Measurements from ENCODE around the gene SLC25A18.

The SLC25A18 gene

DNA sequence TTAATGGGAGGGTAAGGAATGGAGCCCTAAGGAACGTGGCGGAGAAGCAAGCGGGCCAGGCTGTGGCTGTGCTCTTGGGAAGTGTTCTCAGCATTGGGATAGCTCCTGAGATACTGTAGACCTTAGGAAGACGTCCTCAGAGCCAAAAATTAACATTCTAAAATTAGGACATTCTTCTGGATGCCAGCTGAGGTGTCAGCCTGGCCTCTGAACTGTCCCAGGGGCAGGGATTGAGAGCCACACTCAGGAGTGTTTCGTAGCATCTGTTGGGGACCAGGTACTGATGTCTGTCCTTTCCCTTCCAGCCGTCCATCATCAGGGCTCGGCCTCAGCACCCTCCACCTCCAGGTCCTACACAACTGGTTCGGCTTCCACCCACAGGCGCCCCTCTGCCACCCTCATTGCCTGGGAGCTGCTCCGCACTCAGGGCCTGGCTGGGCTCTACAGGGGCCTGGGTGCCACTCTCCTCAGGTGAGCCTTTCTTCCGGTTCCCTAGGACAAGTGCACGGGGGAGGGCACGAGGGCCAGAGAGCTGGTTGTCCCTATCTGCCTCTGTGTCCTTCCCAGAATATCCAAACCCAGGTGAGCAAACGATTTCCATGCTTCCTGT, 23.6 kb downstream of the SLC25A18 start:
- Histone ChIP-seq H3K9me3 (ENCODE audit: control insufficient read depth, insufficient read depth, low read length) (no peaks in the 10 kb centered on the region), H3K27me3 (ENCODE audit: control insufficient read depth, insufficient read depth, low read length) (no peaks in the 10 kb centered on the region), H3K4me1 (ENCODE audit: control insufficient read depth, insufficient read depth, low read length) (no peaks in the 10 kb centered on the region), H3K36me3 (ENCODE audit: control insufficient read depth, insufficient read depth, low read length) (peaks cover 19% of the 10 kb centered on the region), H3K4me3 (ENCODE audit: low read depth, low read length) (no peak overlapping the region), H3K9ac (ENCODE audit: low read depth, low read length) (no peak overlapping the region), H3K27ac (ENCODE audit: low read depth, low read length) (no peak overlapping the region)

DNA sequence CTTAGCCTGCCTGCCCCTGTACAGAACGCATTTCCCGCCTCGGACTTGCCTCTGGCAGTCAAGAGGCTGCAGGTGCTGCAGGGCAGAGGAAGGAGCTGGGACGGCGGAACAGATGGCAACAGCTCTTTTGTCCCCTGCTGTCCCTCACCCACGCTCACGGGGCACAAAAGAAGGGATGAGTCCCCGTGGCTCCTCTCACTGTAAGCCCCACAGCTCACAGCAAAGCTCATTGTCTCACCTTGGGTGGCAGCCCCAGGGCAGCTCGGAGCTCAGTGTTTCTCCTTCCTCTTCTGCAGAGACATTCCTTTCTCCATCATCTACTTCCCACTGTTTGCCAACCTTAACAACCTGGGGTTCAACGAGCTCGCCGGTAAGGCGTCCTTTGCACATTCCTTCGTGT, 24.3 kb downstream of the SLC25A18 start:
- no peak overlapping the region for H3K4me3 ChIP-seq (ENCODE audit: low read depth, low read length)
- H3K4me1 ChIP-seq (ENCODE audit: control insufficient read depth, insufficient read depth, low read length): no peaks in the 10 kb centered on the region
- no peak overlapping the region for H3K9ac ChIP-seq (ENCODE audit: low read depth, low read length)
- H3K27ac ChIP-seq (ENCODE audit: low read depth, low read length): no peak overlapping the region
- H3K36me3 ChIP-seq (ENCODE audit: control insufficient read depth, insufficient read depth, low read length): peaks cover 26% of the 10 kb centered on the region
- no peaks in the 10 kb centered on the region for H3K9me3 ChIP-seq (ENCODE audit: control insufficient read depth, insufficient read depth, low read length)
- H3K27me3 ChIP-seq (ENCODE audit: control insufficient read depth, insufficient read depth, low read length): no peaks in the 10 kb centered on the region

DNA sequence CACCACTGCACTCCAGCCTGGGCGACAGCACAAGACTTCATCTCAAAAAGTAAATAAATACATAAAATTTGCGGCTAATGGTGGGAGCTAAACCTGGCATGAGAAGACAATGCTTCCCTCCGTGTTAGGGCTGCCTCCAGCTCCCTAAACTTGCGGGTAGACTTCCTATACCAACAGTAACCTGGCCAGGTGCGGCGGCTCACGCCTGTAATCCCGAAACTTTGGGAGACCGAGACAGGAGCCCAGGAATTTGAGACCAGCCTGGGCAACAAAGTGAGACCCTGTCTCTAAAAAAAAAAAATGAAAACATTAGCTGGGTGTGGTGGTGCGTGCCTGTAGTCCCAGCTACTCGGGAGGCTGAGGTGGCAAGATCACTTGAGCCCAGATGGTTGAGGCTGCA, 25.3 kb downstream of the SLC25A18 start:
- no peak overlapping the region for H3K4me3 ChIP-seq (ENCODE audit: low read depth, low read length)
- no peaks in the 10 kb centered on the region for H3K27me3 ChIP-seq (ENCODE audit: control insufficient read depth, insufficient read depth, low read length)
- no peak overlapping the region for H3K9ac ChIP-seq (ENCODE audit: low read depth, low read length)
- H3K4me1 ChIP-seq (ENCODE audit: control insufficient read depth, insufficient read depth, low read length): no peaks in the 10 kb centered on the region
- no peaks in the 10 kb centered on the region for H3K9me3 ChIP-seq (ENCODE audit: control insufficient read depth, insufficient read depth, low read length)
- H3K36me3 ChIP-seq (ENCODE audit: control insufficient read depth, insufficient read depth, low read length): peaks cover 34% of the 10 kb centered on the region
- H3K27ac ChIP-seq (ENCODE audit: low read depth, low read length): no peak overlapping the region

DNA sequence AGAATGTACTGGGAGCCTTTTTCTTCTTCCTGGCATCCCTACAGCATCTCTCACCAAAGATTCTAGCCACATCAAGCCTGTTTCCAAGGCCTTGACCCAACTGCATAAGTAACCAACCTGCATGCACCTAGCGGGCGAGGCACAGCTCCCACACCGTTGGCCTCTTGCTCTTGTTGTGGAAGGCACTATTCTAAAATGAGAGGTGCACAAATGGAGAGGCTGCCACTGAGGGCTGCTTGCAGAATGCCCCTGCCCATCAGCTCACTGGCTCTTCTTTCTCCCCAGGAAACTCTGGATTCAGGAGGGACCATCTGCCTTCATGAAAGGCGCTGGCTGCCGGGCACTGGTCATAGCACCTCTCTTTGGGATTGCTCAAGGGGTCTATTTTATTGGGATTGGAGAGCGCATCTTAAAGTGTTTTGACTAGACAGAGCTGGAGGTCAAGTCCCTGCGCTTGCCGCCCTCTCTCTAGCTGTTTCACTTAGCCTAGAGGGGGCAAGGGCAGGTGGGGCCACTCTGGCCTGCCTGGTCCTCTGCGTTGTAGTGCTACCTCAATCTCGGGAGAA, 26.6 kb downstream of the SLC25A18 start:
- Histone ChIP-seq H3K9me3 (ENCODE audit: control insufficient read depth, insufficient read depth, low read length) (no peaks in the 10 kb centered on the region), H3K36me3 (ENCODE audit: control insufficient read depth, insufficient read depth, low read length) (peaks cover 46% of the 10 kb centered on the region), H3K4me1 (ENCODE audit: control insufficient read depth, insufficient read depth, low read length) (no peaks in the 10 kb centered on the region), H3K4me3 (ENCODE audit: low read depth, low read length) (no peak overlapping the region), H3K27ac (ENCODE audit: low read depth, low read length) (no peak overlapping the region), H3K27me3 (ENCODE audit: control insufficient read depth, insufficient read depth, low read length) (no peaks in the 10 kb centered on the region), H3K9ac (ENCODE audit: low read depth, low read length) (no peak overlapping the region)

DNA sequence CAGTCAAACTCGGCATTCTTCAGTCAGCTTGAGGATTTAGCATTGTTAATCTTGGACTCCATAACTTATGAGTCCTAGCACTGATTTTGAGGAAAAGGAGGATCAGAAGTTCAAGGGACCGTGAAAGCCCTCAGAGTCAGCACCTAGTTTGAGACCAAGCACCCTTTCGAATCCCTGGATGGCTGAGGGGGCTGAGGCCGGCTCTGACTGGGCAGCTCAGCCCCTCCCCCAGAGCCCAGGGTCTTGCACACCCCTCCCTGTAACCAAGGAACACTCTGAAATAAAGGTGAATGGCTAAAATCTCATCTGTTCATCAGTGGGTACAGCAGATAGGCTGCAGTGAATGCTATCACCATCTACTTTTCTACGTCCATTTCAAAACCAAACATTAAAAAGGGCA, 27.3 kb downstream of the SLC25A18 start:
- Histone ChIP-seq H3K36me3 (ENCODE audit: control insufficient read depth, insufficient read depth, low read length) (peaks cover 52% of the 10 kb centered on the region), H3K4me1 (ENCODE audit: control insufficient read depth, insufficient read depth, low read length) (no peaks in the 10 kb centered on the region), H3K9ac (ENCODE audit: low read depth, low read length) (no peak overlapping the region), H3K4me3 (ENCODE audit: low read depth, low read length) (no peak overlapping the region), H3K27me3 (ENCODE audit: control insufficient read depth, insufficient read depth, low read length) (no peaks in the 10 kb centered on the region), H3K27ac (ENCODE audit: low read depth, low read length) (no peak overlapping the region), H3K9me3 (ENCODE audit: control insufficient read depth, insufficient read depth, low read length) (no peaks in the 10 kb centered on the region)

DNA sequence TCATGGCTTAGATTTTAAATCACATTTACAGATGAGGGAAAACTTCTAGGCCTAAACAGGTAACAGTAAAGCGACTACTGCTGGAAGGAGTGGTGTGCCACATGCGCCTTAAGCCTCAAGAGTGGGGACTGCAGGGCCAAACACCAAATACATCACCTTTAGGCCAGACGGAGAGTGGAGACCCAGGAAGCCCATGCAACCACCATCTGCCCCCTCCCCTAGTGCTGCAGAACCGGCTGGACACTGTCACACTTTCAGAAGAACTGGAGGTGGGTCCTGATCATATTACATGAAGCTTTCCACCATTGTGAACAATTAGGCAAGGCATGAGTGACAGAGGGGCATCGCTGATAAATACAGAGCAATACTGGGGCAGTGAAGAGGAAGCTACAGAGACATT, 28.9 kb downstream of the SLC25A18 start:
- H3K27ac ChIP-seq (ENCODE audit: low read depth, low read length): no peak overlapping the region
- no peak overlapping the region for H3K4me3 ChIP-seq (ENCODE audit: low read depth, low read length)
- H3K27me3 ChIP-seq (ENCODE audit: control insufficient read depth, insufficient read depth, low read length): no peaks in the 10 kb centered on the region
- no peak overlapping the region for H3K9ac ChIP-seq (ENCODE audit: low read depth, low read length)
- no peaks in the 10 kb centered on the region for H3K9me3 ChIP-seq (ENCODE audit: control insufficient read depth, insufficient read depth, low read length)
- peaks cover 64% of the 10 kb centered on the region for H3K36me3 ChIP-seq (ENCODE audit: control insufficient read depth, insufficient read depth, low read length)
- no peaks in the 10 kb centered on the region for H3K4me1 ChIP-seq (ENCODE audit: control insufficient read depth, insufficient read depth, low read length)

DNA sequence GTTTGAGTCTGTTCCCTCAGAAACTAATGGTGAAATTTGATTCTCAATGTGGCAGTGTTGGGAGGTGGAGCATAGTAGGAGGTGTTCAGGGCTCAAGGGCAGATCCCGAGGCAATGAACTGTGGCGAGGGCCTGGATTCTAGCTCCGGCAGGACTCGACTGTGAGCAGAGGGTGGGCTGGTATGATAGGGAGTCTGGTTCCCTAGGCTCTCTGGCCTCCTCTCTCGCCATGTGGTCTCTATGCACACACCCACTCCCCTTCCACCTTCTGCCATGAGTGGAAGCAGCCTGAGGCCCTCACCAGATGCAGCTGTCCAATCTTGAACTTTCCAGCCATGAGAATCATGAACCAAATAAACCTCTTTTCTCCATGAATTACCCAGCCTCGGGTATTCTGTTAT, 32.9 kb downstream of the SLC25A18 start:
- H3K27ac ChIP-seq (ENCODE audit: low read depth, low read length): no peak overlapping the region
- H3K36me3 ChIP-seq (ENCODE audit: control insufficient read depth, insufficient read depth, low read length): peaks cover 86% of the 10 kb centered on the region
- H3K9ac ChIP-seq (ENCODE audit: low read depth, low read length): no peak overlapping the region
- no peak overlapping the region for H3K4me3 ChIP-seq (ENCODE audit: low read depth, low read length)
- no peaks in the 10 kb centered on the region for H3K27me3 ChIP-seq (ENCODE audit: control insufficient read depth, insufficient read depth, low read length)
- no peaks in the 10 kb centered on the region for H3K9me3 ChIP-seq (ENCODE audit: control insufficient read depth, insufficient read depth, low read length)
- no peaks in the 10 kb centered on the region for H3K4me1 ChIP-seq (ENCODE audit: control insufficient read depth, insufficient read depth, low read length)

DNA sequence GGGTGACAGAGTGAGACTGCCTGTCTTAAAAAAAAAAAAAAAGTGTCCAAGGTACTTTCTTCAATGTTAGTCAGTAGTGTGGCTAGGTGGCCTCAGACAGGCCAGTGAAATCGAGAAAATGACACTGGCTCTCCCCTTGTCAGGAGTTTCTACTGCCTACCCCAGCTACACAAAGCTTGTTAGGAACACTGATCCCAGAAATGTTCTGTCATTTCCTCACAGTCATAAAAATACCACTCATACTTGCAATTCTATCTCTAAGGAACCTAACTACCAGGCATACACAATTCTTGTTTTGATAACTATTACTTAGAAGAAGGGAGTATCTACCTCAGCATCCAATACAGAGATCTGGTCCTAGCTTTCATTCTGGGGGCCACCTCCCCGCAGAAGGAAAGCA, 33.9 kb downstream of the SLC25A18 start:
- Histone ChIP-seq H3K27me3 (ENCODE audit: control insufficient read depth, insufficient read depth, low read length) (no peaks in the 10 kb centered on the region), H3K4me3 (ENCODE audit: low read depth, low read length) (no peak overlapping the region), H3K9me3 (ENCODE audit: control insufficient read depth, insufficient read depth, low read length) (no peaks in the 10 kb centered on the region), H3K36me3 (ENCODE audit: control insufficient read depth, insufficient read depth, low read length) (peaks cover 81% of the 10 kb centered on the region), H3K4me1 (ENCODE audit: control insufficient read depth, insufficient read depth, low read length) (no peaks in the 10 kb centered on the region), H3K9ac (ENCODE audit: low read depth, low read length) (no peak overlapping the region), H3K27ac (ENCODE audit: low read depth, low read length) (no peak overlapping the region)

DNA sequence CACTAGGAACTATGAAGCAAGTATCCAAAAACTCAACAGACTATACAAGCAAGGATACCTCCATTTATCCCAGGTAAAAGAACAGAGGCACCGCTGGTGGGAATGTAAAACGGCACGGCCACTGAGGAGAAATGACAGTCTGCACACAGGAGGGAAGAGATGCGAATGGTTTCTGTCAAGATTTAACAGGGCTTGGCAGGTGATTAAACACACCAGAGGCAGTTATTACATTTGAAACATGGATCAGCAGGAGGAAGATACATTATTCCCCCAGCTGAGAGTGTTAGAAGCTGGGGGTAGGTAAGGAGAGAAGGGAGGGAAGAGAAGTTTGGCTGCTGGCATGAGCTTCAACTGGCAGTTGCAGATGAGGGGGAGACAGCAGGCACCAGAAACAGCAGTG, 35.0 kb downstream of the SLC25A18 start:
- Histone ChIP-seq H3K9me3 (ENCODE audit: control insufficient read depth, insufficient read depth, low read length) (no peaks in the 10 kb centered on the region), H3K27ac (ENCODE audit: low read depth, low read length) (no peak overlapping the region), H3K27me3 (ENCODE audit: control insufficient read depth, insufficient read depth, low read length) (no peaks in the 10 kb centered on the region), H3K4me1 (ENCODE audit: control insufficient read depth, insufficient read depth, low read length) (no peaks in the 10 kb centered on the region), H3K9ac (ENCODE audit: low read depth, low read length) (no peak overlapping the region), H3K36me3 (ENCODE audit: control insufficient read depth, insufficient read depth, low read length) (peaks cover 72% of the 10 kb centered on the region), H3K4me3 (ENCODE audit: low read depth, low read length) (no peak overlapping the region)

DNA sequence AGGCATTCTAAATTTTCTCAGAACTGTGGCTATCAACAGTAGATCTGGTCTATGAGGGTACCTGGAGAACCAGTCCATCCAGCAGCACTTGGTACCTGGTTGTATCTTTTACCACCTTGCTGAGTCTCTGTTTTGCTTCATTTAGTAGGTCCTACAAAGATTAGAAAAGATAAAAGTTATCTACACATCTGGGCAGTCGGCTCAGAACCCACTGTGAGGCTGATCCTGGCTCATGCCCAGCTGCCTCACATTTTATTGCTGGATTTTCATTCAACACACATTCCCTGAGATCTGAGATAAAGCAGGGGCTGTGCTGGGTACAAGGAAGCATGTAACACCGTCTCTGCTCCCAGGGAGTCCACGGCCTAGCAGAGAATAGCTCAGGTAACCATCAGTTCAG, 37.7 kb downstream of the SLC25A18 start:
- H3K36me3 ChIP-seq (ENCODE audit: control insufficient read depth, insufficient read depth, low read length): peaks cover 59% of the 10 kb centered on the region
- H3K4me1 ChIP-seq (ENCODE audit: control insufficient read depth, insufficient read depth, low read length): no peaks in the 10 kb centered on the region

DNA sequence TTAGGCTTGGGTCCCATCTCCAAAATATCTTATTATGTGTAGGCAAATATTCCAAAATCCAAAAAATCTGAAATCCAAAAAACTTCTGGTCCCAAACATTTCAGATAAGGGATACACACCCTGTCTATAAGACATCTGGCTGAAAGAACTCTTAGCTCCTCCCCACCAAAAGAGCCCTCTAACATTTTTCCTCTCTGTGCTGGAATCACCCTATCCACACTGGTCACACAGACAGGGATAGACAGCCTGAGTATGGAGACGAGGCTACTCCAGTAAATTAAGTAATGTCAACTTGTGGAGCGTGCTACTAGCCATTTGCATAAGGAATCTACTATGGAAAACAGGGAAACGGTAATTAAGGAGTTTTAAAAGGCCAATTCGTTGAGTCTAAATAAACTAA, 40.4 kb downstream of the SLC25A18 start:
- Histone ChIP-seq H3K36me3 (ENCODE audit: control insufficient read depth, insufficient read depth, low read length) (peaks cover 57% of the 10 kb centered on the region), H3K4me3 (ENCODE audit: low read depth, low read length) (no peak overlapping the region), H3K27ac (ENCODE audit: low read depth, low read length) (no peak overlapping the region), H3K4me1 (ENCODE audit: control insufficient read depth, insufficient read depth, low read length) (no peaks in the 10 kb centered on the region), H3K9me3 (ENCODE audit: control insufficient read depth, insufficient read depth, low read length) (no peaks in the 10 kb centered on the region), H3K27me3 (ENCODE audit: control insufficient read depth, insufficient read depth, low read length) (no peaks in the 10 kb centered on the region), H3K9ac (ENCODE audit: low read depth, low read length) (no peak overlapping the region)

More for the DNA sequence above, 37.7 kb downstream of the SLC25A18 start:
- no peak overlapping the region for H3K4me3 ChIP-seq (ENCODE audit: low read depth, low read length)
- H3K27ac ChIP-seq (ENCODE audit: low read depth, low read length): no peak overlapping the region
- H3K9me3 ChIP-seq (ENCODE audit: control insufficient read depth, insufficient read depth, low read length): no peaks in the 10 kb centered on the region
- no peaks in the 10 kb centered on the region for H3K27me3 ChIP-seq (ENCODE audit: control insufficient read depth, insufficient read depth, low read length)
- no peak overlapping the region for H3K9ac ChIP-seq (ENCODE audit: low read depth, low read length)

All from HUES48 (cell line).